H1 (cell line): ENCODE results near the gene C8B. TPM values are rescaled to one million over a fixed set of nuclear protein-coding genes. Genes with fewer than 3 reads are reported as not detected.

Source experiments
- CTCF ChIA-PET: fragments of 300-600 bp; sonication (Branson Sonifier 250); formaldehyde crosslinking; loops from one replicate; lab custom pipeline; 2021; ENCODE audit not compliant: partially characterized antibody; lab: Charles Lee
- POLR2A ChIA-PET: fragments of 300-600 bp; sonication (Branson Sonifier 250); formaldehyde crosslinking; loops from one replicate; lab custom pipeline; 2021; ENCODE audit warnings: inconsistent platforms; ENCODE audit not compliant: partially characterized antibody; lab: Charles Lee
- DNase-seq, 2 experiments: peaks; one replicate each; pipeline versions ENCODE4 v3.0.0 to v3.0.0-alpha.2; 2010 to 2022; ENCODE audit warnings: low spot score in 2 of 2, low read depth in 1 of 2, mixed read lengths in 1 of 2
- FAIRE-seq: peaks from 2 replicates; lab custom pipeline; 2011; peaks lifted over from hg19 to GRCh38; lab: Jason Lieb, UNC
- H2AFZ ChIP-seq: 2 replicates; pipeline ENCODE4 v1.8.1; 2012; ENCODE audit warnings: low read length, inconsistent platforms
- H2AK5ac ChIP-seq: 2 replicates; pipeline ENCODE4 v1.6.1; 2013; ENCODE audit warnings: low read depth, low read length
- H2BK120ac ChIP-seq: replicated peaks from 2 replicates; pipeline ENCODE3; 2013; ENCODE audit warnings: low read depth, low read length, inconsistent platforms
- H2BK12ac ChIP-seq: 2 replicates; pipeline ENCODE4 v1.6.1; 2013; ENCODE audit warnings: low read depth, low read length
- H2BK15ac ChIP-seq: 2 replicates; pipeline ENCODE4 v1.6.1; 2013; ENCODE audit warnings: low read length
- H2BK20ac ChIP-seq: 2 replicates; pipeline ENCODE4 v1.6.1; 2013; ENCODE audit warnings: low read length
- H2BK5ac ChIP-seq: 2 replicates; pipeline ENCODE4 v1.6.1; 2013; ENCODE audit warnings: low read depth, low read length
- H3K14ac ChIP-seq: 2 replicates; pipeline ENCODE4 v1.6.1; 2013; ENCODE audit warnings: inconsistent platforms; ENCODE audit not compliant: insufficient read length
- H3K18ac ChIP-seq: 2 replicates; pipeline ENCODE4 v1.6.1; 2013; ENCODE audit warnings: low read length; ENCODE audit errors: extremely low read depth
- H3K23ac ChIP-seq: 2 replicates; pipeline ENCODE4 v1.6.1; 2013; ENCODE audit warnings: inconsistent platforms; ENCODE audit not compliant: insufficient read length
- H3K23me2 ChIP-seq: 2 replicates; pipeline ENCODE4 v1.6.1; 2013; ENCODE audit warnings: low read depth, low read length
- H3K27ac ChIP-seq: 2 replicates; pipeline ENCODE4 v1.6.1; 2011; ENCODE audit warnings: low read depth, low read length, inconsistent platforms
- H3K27me3 ChIP-seq, 4 experiments: replicated peaks in 1 of 4; 1 replicate in 1 of 4; 2 replicates in 3 of 4; pipeline versions ENCODE4 v1.6.1 to v1.8.1; 2011 to 2013; ENCODE audit warnings: low read length in 3 of 4, mild to moderate bottlenecking in 3 of 4, inconsistent platforms in 2 of 4, mixed read lengths in 2 of 4, moderate library complexity in 1 of 4; ENCODE audit not compliant: control insufficient read depth in 3 of 4, insufficient read depth in 3 of 4; ENCODE audit errors: extremely low read depth in 1 of 4
- H3K36me3 ChIP-seq, 4 experiments: 2 replicates each; pipeline versions ENCODE4 v1.6.1 to v1.8.1; 2011 to 2013; ENCODE audit warnings: mild to moderate bottlenecking in 4 of 4, low read length in 3 of 4, moderate library complexity in 2 of 4, control low read depth in 1 of 4, inconsistent platforms in 1 of 4; ENCODE audit not compliant: insufficient read depth in 4 of 4, control insufficient read depth in 2 of 4
- H3K4ac ChIP-seq: replicated peaks from 2 replicates; pipeline ENCODE3; 2013; ENCODE audit warnings: low read length, low read depth, mixed read lengths, inconsistent platforms; ENCODE audit not compliant: insufficient read length
- H3K4me1 ChIP-seq, 4 experiments: replicated peaks in 1 of 4; 1 replicate in 1 of 4; 2 replicates in 3 of 4; pipeline versions ENCODE4 v1.6.1 to v1.8.1; 2011 to 2013; ENCODE audit warnings: low read length in 3 of 4, inconsistent platforms in 2 of 4, mixed read lengths in 1 of 4; ENCODE audit not compliant: insufficient read depth in 4 of 4, control insufficient read depth in 3 of 4
- H3K4me2 ChIP-seq, 2 experiments: 2 replicates each; pipeline versions ENCODE4 v1.6.1 to v1.8.1; 2011 to 2013; ENCODE audit warnings: low read depth in 2 of 2, low read length in 2 of 2, control low read depth in 1 of 2, inconsistent platforms in 1 of 2, mild to moderate bottlenecking in 1 of 2; ENCODE audit not compliant: insufficient read depth in 1 of 2
- H3K4me3 ChIP-seq, 4 experiments: fragments of 200-600, 300-600 bp in 1 of 4; sonication (generic), shearing (Covaris generic), sonication (Bioruptor Twin) in 1 of 4; 2 replicates each; pipeline versions ENCODE4 v1.5.1 to v1.8.1; 2011 to 2016; ENCODE audit warnings: low read length in 4 of 4, low read depth in 3 of 4, control low read depth in 2 of 4, inconsistent platforms in 2 of 4, mild to moderate bottlenecking in 2 of 4, mixed read lengths in 1 of 4, moderate library complexity in 1 of 4; ENCODE audit not compliant: insufficient read depth in 2 of 4; ENCODE audit errors: extremely low read depth in 1 of 4
- H3K56ac ChIP-seq: replicated peaks from 2 replicates; pipeline ENCODE3; 2013; ENCODE audit warnings: low read depth, mild to moderate bottlenecking, mixed read lengths, low read length, inconsistent platforms; ENCODE audit not compliant: insufficient read length
- H3K79me1 ChIP-seq: 2 replicates; pipeline ENCODE4 v1.6.1; 2013; ENCODE audit warnings: low read depth, low read length, control low read depth
- H3K79me2 ChIP-seq, 2 experiments: 2 replicates each; pipeline versions ENCODE4 v1.6.1 to v1.8.1; 2012 to 2013; ENCODE audit warnings: low read length in 2 of 2, mild to moderate bottlenecking in 2 of 2, inconsistent platforms in 1 of 2; ENCODE audit not compliant: insufficient read depth in 2 of 2, control insufficient read depth in 1 of 2
- H3K9ac ChIP-seq, 4 experiments: replicated peaks in 1 of 4; 1 replicate in 1 of 4; 2 replicates in 3 of 4; pipeline versions ENCODE4 v1.6.1 to v1.8.1; 2011 to 2013; ENCODE audit warnings: low read depth in 3 of 4, low read length in 3 of 4, control low read depth in 2 of 4, mild to moderate bottlenecking in 2 of 4, moderate library complexity in 2 of 4, inconsistent platforms in 1 of 4; ENCODE audit errors: extremely low read depth in 1 of 4
- H3K9me3 ChIP-seq, 2 experiments: 2 replicates each; pipeline versions ENCODE4 v1.6.1 to v1.8.1; 2012 to 2013; ENCODE audit warnings: mild to moderate bottlenecking in 2 of 2, moderate library complexity in 2 of 2, control low read depth in 1 of 2, inconsistent platforms in 1 of 2, low read depth in 1 of 2, low read length in 1 of 2, mixed read lengths in 1 of 2; ENCODE audit not compliant: insufficient read depth in 2 of 2
- H4K20me1 ChIP-seq, 2 experiments: replicated peaks in 1 of 2; 2 replicates each; pipeline versions ENCODE3 to v1.8.1; 2011 to 2013; ENCODE audit warnings: inconsistent platforms in 2 of 2, low read length in 2 of 2, mild to moderate bottlenecking in 1 of 2; ENCODE audit not compliant: insufficient read depth in 2 of 2, control insufficient read depth in 1 of 2
- H4K5ac ChIP-seq: 2 replicates; pipeline ENCODE4 v1.6.1; 2013; ENCODE audit warnings: low read length, low read depth, mixed read lengths, inconsistent platforms; ENCODE audit not compliant: insufficient read length
- H4K8ac ChIP-seq: 2 replicates; pipeline ENCODE4 v1.8.0; 2013; ENCODE audit warnings: mild to moderate bottlenecking, moderate library complexity, low read length, inconsistent platforms; ENCODE audit not compliant: insufficient read depth; ENCODE audit errors: extremely low read depth
- H4K91ac ChIP-seq: replicated peaks from 2 replicates; pipeline ENCODE3; 2013; ENCODE audit warnings: low read length, mixed read lengths, inconsistent platforms; ENCODE audit not compliant: insufficient read length
- ATF2 ChIP-seq: IDR thresholded peaks from 2 replicates; pipeline ENCODE4 v1.6.1; 2012; ENCODE audit warnings: low read length, inconsistent platforms
- CEBPB ChIP-seq: IDR thresholded peaks from 2 replicates; pipeline ENCODE4 v1.6.1; 2012; ENCODE audit warnings: low read depth, low read length
- CHD1 ChIP-seq: IDR thresholded peaks from 2 replicates; pipeline ENCODE4 v1.6.1; 2012; ENCODE audit warnings: low read depth, low read length, improper control_type of control experiment
- EZH2 ChIP-seq: fragments of 200-600 bp; sonication (generic); IDR thresholded peaks from 2 replicates; pipeline ENCODE4 v1.7.1; 2012; ENCODE audit warnings: low read depth, mild to moderate bottlenecking, moderate library complexity, low read length, inconsistent platforms; ENCODE audit not compliant: severe bottlenecking
- GTF2F1 ChIP-seq: IDR thresholded peaks from 2 replicates; pipeline ENCODE4 v1.6.1; 2012; ENCODE audit warnings: low read depth, low read length, improper control_type of control experiment, borderline replicate concordance
- KDM1A ChIP-seq: fragments of 200-600, 300-600 bp; sonication (generic); IDR thresholded peaks from 2 replicates; pipeline ENCODE4 v1.7.1; 2016; ENCODE audit warnings: mild to moderate bottlenecking, low read length, borderline replicate concordance
- NRF1 ChIP-seq: IDR thresholded peaks from 2 replicates; pipeline ENCODE4 v1.6.1; 2011; ENCODE audit warnings: mild to moderate bottlenecking, low read depth, low read length, improper control_type of control experiment
- RFX5 ChIP-seq: IDR thresholded peaks from 2 replicates; pipeline ENCODE4 v1.6.1; 2011; ENCODE audit warnings: low read depth, low read length, improper control_type of control experiment, borderline replicate concordance
- RXRA ChIP-seq: IDR thresholded peaks from 2 replicates; pipeline ENCODE4 v1.6.1; 2011; ENCODE audit warnings: low read depth, mild to moderate bottlenecking, low read length, moderate library complexity; ENCODE audit not compliant: insufficient read depth
- SIX5 ChIP-seq: IDR thresholded peaks from 2 replicates; pipeline ENCODE4 v1.6.1; 2011; ENCODE audit warnings: mild to moderate bottlenecking, low read depth, low read length
- SP4 ChIP-seq: IDR thresholded peaks from 2 replicates; pipeline ENCODE4 v1.6.1; 2012; ENCODE audit warnings: low read length, inconsistent platforms
- TAF1 ChIP-seq: IDR thresholded peaks from 2 replicates; pipeline ENCODE4 v1.6.1; 2011; ENCODE audit warnings: mild to moderate bottlenecking, low read depth, low read length
- TBP ChIP-seq: IDR thresholded peaks from 2 replicates; pipeline ENCODE4 v1.6.1; 2011; ENCODE audit warnings: low read depth, low read length, improper control_type of control experiment
- TCF12 ChIP-seq: IDR thresholded peaks from 2 replicates; pipeline ENCODE4 v1.6.1; 2011; ENCODE audit warnings: low read depth, mild to moderate bottlenecking, low read length
- WGBS, 2 experiments: shearing (Covaris generic) in 1 of 2; methylation state at CpG; one replicate each; pipeline versions ENCODE4 v1.1.6 to v1.1.7; 2013 to 2015; ENCODE audit warnings: low lambda C conversion rate in 2 of 2, mixed read lengths in 2 of 2, inconsistent platforms in 1 of 2, low coverage in 1 of 2, missing lambda C conversion rate in 1 of 2; ENCODE audit not compliant: insufficient replicate concordance in 2 of 2, insufficient coverage in 1 of 2, insufficient read length in 1 of 2; ENCODE audit errors: extremely low coverage in 1 of 2, missing lambda C conversion rate in 1 of 2; 5-methylcytosine and 5-hydroxymethylcytosine counted together
- polyA plus RNA-seq, 7 experiments: library from polyadenylated mRNA; depleted of rRNA in 3 of 7; stranded (reverse) in 5 of 7; unstranded in 2 of 7; fragments of >200 nt in 5 of 7; fragments of 200-250 nt in 2 of 7; gene quantifications; 1 replicate in 5 of 7; 2 replicates in 1 of 7; 4 replicates in 1 of 7; pipeline versions ENCODE4 v1.2.1 to v1.2.3, GENCODE V29; 2011 to 2013; ENCODE audit warnings: missing spikeins in 2 of 7, mixed read lengths in 2 of 7
- total RNA-seq: library from RNA; stranded (reverse); fragmentation: NEBNext Ultra II Directional; extraction: Animal tissue kit (Norgen Biotek cat#: 25700); gene quantifications from 2 replicates; pipeline ENCODE4 v1.2.1, GENCODE V29; 2021

Gene C8B
- total and polyA plus RNA-seq, 2 of the 8 experiments (the other 6 are each of a cell fraction or from before 2014, with no cell fraction given) = not detected

GRCh38 chr1:56898879-56899278, 66.9 kb downstream of the C8B start:
- no peak overlapping the region for H3K56ac ChIP-seq
- CTCF ChIA-PET = interaction anchor here (0.8 to 1.2 kb wide), 2 partner anchors 131 to 174 kb away, joined by 3 read pairs; no protein-coding TSS in a partner anchor
- TF ChIP-seq CEBPB (no peak), EZH2 (no peak), KDM1A (no peak), GTF2F1 (no peak), TBP (no peak), NRF1 (no peak), CHD1 (no peak), TCF12 (no peak), ATF2 (no peak), SP4 (no peak), RFX5 (no peak), RXRA (no peak), SIX5 (no peak), TAF1 (no peak)

More at GRCh38 chr1:56898879-56899278, 66.9 kb downstream of the C8B start:
- no peak overlapping the region for H4K91ac ChIP-seq
- H2AFZ ChIP-seq = no peak overlapping the region
- no peaks in the 10 kb centered on the region for H3K4me1 ChIP-seq
- H4K5ac ChIP-seq = no peak overlapping the region
- FAIRE-seq = no peak
- no peak overlapping the region for H2BK5ac ChIP-seq
- no peak overlapping the region for H3K4me2 ChIP-seq
- H2BK15ac ChIP-seq = no peak overlapping the region
- no peaks in the 10 kb centered on the region for H3K79me1 ChIP-seq
- no peak overlapping the region for H3K14ac ChIP-seq
- no peaks in the 10 kb centered on the region for H3K23me2 ChIP-seq
- H3K4me3 ChIP-seq = no peak overlapping the region
- H3K27ac ChIP-seq = no peak overlapping the region
- no peak overlapping the region for H2BK12ac ChIP-seq
- no peak overlapping the region for H2AK5ac ChIP-seq
- no peaks in the 10 kb centered on the region for H3K79me2 ChIP-seq
- H3K9ac ChIP-seq = no peak overlapping the region
- no peaks in the 10 kb centered on the region for H3K9me3 ChIP-seq
- H2BK20ac ChIP-seq = no peak overlapping the region
- POLR2A ChIA-PET = interaction anchor here (1.3 kb wide), 1 partner anchor 13 kb away, joined by 3 read pairs; no protein-coding TSS in a partner anchor
- no peak for DNase-seq
- H4K8ac ChIP-seq = no peak overlapping the region
- no peak overlapping the region for H3K18ac ChIP-seq
- no peak overlapping the region for H3K4ac ChIP-seq
- no peaks in the 10 kb centered on the region for H4K20me1 ChIP-seq
- 93% methylated on average over 2 of the region's 2 CpGs; no CpG with 5 or more reads in 1 of the 2 experiments for WGBS, 2 experiments
- no peak overlapping the region for H3K23ac ChIP-seq
- no peaks in the 10 kb centered on the region for H3K27me3 ChIP-seq
- no peaks in the 10 kb centered on the region for H3K36me3 ChIP-seq
- no peak overlapping the region for H2BK120ac ChIP-seq
